ENCODE results near the gene GOPC.
"Not testable (repeated sequence)": the region's sequence is repeated elsewhere in the genome, so short reads cannot be mapped to it uniquely, and the experiment has no call there.

The GOPC gene

GRCh38 chr6:117602151-117602898 is at the start of gene GOPC:
TSS of gene GOPC (minus strand) at chr6:117602511. CDS start at chr6:117602288, 223 bp downstream.
- peak; percentile 99 for DNase-seq (ENCODE audit: low spot score)

- DNase-seq (ENCODE audit: low spot score), result not testable (repeated sequence)
These were observed 49.7 kb upstream of the GOPC start for GRCh38 chr6:117651984-117652383.

DNA sequence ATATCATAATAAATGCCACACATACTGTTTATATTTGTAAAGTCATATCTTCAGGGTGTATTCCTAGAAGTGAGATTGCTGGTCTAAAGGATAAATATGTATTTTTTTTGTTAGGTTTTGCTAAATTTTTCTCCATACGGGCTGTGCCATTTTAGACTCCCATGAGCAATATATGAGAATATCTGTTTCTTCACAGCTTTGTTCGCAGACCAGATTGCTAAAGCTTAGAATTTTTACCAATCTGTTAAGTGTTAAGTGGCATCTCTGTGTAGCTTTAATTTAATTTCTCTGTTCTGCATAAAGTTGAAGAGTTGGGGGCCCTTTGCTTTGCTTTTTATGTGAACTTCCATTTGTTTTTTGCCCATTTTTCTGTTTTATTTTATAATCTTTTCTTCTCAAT is 40.7 kb upstream of the GOPC start:
- DNase-seq (ENCODE audit: low spot score), result no peak

DNA sequence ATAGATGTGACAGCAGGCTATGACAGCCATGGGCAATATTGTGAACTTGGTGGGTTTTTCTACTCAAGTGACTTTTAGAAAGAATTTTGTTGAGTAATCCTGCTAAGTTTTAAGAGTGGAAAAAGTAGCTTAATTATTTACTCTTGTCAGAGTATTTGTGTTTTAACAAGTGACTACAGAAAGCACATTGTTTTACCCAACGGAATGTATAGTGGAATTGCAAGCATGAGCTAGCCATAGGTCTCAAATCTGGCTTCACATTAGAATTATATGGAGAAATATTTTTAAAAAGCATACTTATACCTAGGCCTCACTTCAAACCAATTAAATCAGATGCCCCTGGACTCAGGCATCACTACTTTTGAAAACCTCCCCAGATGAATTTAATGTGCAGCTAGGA is 35.5 kb upstream of the GOPC start:
- no peak for DNase-seq (ENCODE audit: low spot score)

DNA sequence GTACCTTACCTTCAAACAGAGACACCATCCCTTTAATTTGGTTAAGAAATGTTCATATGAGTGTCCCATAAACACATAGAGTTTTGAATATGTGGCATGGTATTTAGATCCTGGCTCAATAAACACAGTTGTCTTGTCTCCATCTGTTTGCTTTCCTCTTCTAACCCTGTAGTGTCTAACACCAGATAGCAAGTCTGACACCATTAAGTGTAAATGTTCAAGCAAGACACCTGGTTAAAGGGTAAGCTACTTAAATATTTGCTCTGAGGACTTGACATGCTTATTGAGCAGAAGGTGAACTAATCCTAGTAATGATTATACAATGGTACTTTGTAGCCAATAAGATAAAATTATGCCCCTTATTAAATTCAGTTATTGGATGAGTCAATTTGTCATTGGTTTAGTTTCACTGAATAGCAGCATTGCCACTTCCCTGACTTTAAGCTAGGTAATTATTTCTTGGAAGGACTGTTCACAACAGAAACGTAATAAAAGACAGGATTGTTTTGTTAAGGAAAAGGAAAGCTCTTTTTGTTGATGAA is 26.9 kb upstream of the GOPC start:
- DNase-seq (ENCODE audit: low spot score), result no peak

GRCh38 chr6:117627533-117627932 is 25.2 kb upstream of the GOPC start:
- DNase-seq (ENCODE audit: low spot score), result no peak

- DNase-seq (ENCODE audit: low spot score), result no peak
These were observed 22.7 kb upstream of the GOPC start for GRCh38 chr6:117624869-117625481.

GRCh38 chr6:117619178-117619577 is 16.9 kb upstream of the GOPC start:
- DNase-seq (ENCODE audit: low spot score), result no peak

DNA sequence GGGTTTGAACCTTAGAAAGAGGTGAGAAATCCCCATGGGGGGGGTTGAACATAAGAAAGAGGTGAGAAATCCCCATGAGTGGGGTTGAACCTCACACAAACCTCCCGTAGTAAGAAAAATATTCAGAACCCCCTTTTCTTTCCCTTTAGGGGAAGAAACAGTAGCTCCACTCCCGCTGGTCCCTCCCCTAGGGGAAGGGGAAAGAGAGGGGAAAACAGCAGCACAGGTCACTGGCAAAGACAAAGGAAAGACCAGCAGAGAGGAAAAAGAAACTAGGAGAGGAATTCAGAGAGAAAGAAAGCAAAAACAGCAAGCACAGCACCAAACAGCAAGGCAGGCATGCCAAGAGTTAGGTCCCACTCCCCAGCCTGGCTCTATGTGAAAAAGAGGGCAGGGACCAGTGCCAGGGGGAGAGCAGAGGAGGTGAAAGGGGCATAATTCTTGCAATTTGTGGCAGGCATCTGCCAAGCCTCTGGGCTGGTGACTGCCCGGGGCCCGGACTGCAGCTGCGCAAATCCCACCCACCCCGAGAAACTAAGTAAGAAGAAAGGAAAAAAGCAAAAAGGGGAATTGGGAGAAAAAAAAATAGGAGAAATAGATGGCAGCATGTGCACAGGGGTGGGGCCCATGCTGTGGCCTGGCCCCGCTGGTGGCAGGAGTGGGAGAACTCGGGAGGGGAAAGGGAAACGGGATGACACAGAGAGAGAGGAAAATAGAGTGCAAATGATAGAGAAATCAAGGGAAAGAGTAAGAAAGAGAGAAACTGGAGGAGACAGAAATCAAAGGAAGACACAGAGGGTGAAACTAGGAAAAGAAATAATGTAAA is 15.1 kb upstream of the GOPC start:
- DNase-seq (ENCODE audit: low spot score), result no peak

DNA sequence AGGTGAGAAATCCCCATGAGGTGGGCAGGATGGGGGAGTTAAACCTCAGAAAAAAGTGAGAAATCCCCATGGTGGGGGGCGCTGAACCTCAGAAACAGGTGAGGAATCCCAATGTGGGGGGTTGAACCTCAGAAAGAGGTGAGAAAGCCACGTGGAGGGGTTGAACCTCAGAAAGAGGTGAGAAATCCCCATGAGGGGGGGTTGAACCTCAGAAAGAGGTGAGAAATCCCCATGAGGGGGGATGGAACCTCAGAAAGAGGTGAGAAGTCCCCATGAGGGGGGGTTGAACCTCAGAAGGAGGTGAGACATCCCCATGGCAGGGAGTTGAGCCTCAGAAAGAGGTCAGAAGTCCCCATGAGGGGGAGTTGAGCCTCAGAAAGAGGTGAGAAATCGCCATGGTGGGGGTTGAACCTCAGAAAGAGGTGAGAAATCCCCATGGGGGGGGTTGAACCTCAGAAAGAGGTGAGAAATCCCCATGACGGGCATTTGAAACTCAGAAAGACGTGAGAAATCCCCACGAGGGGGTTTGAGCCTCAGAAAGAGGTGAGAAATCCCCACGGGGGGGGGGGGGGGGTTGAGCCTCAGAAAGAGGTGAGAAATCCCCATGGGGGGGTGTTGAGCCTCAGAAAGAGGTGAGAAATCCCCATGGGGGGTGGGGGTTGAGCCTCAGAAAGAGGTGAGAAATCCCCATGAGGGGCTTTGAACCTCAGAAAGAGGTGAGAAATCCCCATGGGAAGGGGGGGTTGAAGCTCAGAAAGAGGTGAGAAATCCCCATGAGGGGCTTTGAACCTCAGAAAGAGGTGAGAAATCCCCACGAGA is 14.3 kb upstream of the GOPC start:
- DNase-seq (ENCODE audit: low spot score), result no peak

- no peak for DNase-seq (ENCODE audit: low spot score)
These were observed 13.6 kb upstream of the GOPC start for GRCh38 chr6:117615750-117616390.

- DNase-seq (ENCODE audit: low spot score), result peak; percentile 10
These were observed 11.7 kb upstream of the GOPC start for GRCh38 chr6:117613920-117614560.

- no peak for DNase-seq (ENCODE audit: low spot score)
These were observed 5.2 kb upstream of the GOPC start for GRCh38 chr6:117607511-117607910.

GRCh38 chr6:117605169-117605826 is 3.0 kb upstream of the GOPC start:
- peak; percentile 73 for DNase-seq (ENCODE audit: low spot score)

- no peak for DNase-seq (ENCODE audit: low spot score)
These were observed 1.5 kb upstream of the GOPC start for GRCh38 chr6:117603821-117604220.

GRCh38 chr6:117602899-117603588 is 733 bp upstream of the GOPC start:
- no peak for DNase-seq (ENCODE audit: low spot score)

GRCh38 chr6:117601811-117602150 is 530 bp downstream of the GOPC start:
- DNase-seq (ENCODE audit: low spot score), result no peak

DNA sequence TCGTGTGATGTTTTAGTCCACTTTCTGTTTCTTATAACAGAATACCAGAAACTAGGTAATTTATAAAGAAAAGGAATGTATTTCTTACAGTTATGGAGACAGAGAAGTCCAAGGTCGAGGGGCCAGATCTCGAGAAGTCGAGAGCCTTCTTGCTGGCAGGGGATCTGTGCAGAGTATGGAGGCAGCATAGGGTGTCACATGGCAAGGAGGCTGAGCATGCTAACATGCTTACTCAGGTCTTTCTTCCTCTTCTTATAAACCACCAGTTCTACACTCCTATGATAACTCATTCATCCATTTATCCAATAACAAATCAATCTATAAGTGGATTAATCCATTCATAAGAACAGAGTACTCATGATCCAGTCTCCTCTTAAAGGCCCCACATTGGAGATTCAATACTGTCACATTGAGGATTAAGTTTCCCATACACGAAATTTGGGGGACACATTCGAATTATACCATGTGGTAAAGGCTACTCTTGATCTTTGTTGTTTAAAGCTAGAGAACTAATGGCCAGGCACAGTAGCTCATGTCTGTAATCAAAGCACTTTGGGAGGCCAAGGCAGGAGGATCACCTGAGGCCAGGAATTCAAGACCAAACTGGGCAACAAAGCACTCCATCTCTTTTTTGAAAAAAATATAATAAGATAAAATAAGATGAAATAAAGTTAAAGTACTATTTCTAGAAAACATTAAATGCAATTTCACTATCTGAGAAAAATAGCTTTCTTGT is 2.1 kb downstream of the GOPC start:
- DNase-seq (ENCODE audit: low spot score), result no peak

DNA sequence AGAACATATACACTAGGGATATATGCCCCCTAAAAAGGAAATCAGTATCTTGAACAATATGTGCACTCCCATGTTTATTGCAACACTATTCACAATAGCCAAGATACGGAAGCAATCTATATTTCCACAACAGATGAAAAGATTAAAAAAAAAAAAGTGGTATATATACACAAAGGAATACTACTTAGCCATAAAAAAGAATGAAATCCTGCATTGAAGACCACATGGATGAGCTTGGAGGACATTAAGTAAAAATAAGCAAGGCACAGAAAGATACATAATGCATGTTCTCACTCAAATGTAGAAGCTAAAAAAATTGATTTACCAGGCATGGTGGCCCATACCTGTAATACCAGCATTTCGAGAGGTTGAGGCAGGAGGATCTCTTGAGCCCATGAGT is 4.6 kb downstream of the GOPC start:
- DNase-seq (ENCODE audit: low spot score), result no peak

All from AG08395 (cell line).